HCT116 (cell line): ENCODE results near the gene DNAJB8. TPM values are rescaled to one million over a fixed set of nuclear protein-coding genes. Genes with fewer than 3 reads are reported as not detected.

Experiments
- ATAC-seq: fragments of 200-7000 bp; cut with Tn5 transposase; 2 replicates; pipeline ENCODE4 v1.9.1; 2020; ENCODE audit warnings: mild to moderate bottlenecking, moderate library complexity
- BruUV-seq: library from RNA; stranded (reverse); fragments of 400-500 nt; replicated peaks from 2 replicates; lab custom pipeline; 2021; lab: Mats Ljungman, UMichigan
- CTCF ChIA-PET: fragments of 300-600 bp; sonication (Branson Sonifier 250); formaldehyde crosslinking; loops from one replicate; lab custom pipeline; 2021; ENCODE audit warnings: antibody characterized with exemption; lab: Charles Lee
- POLR2A ChIA-PET: fragments of 300-600, 350-600 bp; sonication (Branson Sonifier 250); formaldehyde crosslinking; loops from one replicate; lab custom pipeline; 2021; ENCODE audit warnings: antibody characterized with exemption; lab: Charles Lee
- RAD21 ChIA-PET, 2 experiments: fragments of 300-600 bp; sonication (Branson Sonifier 250); formaldehyde crosslinking; loops; one replicate each; lab custom pipeline; 2023; ENCODE audit warnings: low total read pairs in 2 of 2; ENCODE audit not compliant: uncharacterized antibody in 2 of 2, unreplicated experiment in 2 of 2, low non-redundant PET in 1 of 2; lab: Charles Lee
- DNase-seq: peaks from one replicate; pipeline ENCODE4 v3.0.0-alpha.2; 2010; ENCODE audit warnings: low read depth, low spot score
- H2AFZ ChIP-seq: fragments of 200-600 bp; shearing (Covaris generic), sonication (generic); 2 replicates; pipeline ENCODE4 v1.6.1; 2017; ENCODE audit warnings: low read depth, mixed run types, mixed read lengths, antibody characterized with exemption, low read length; ENCODE audit not compliant: poor library complexity, severe bottlenecking
- H3K27ac ChIP-seq: 2 replicates; pipeline ENCODE4 v1.5.1; 2012; ENCODE audit warnings: low read depth, low read length
- H3K27me3 ChIP-seq: fragments of 200-600 bp; sonication (generic); 2 replicates; pipeline ENCODE4 v1.6.1; 2016; ENCODE audit warnings: mixed run types, low read length, mixed read lengths; ENCODE audit not compliant: insufficient read depth
- H3K36me3 ChIP-seq, 2 experiments: fragments of 200-500 bp in 1 of 2; fragments of 200-600 bp in 1 of 2; sonication (Bioruptor generic) in 1 of 2; sonication (generic) in 1 of 2; 2 replicates each; pipeline versions ENCODE4 v1.5.1 to v1.6.1; 2014 to 2016; ENCODE audit warnings: low read length in 2 of 2, inconsistent platforms in 1 of 2, mixed read lengths in 1 of 2, mixed run types in 1 of 2; ENCODE audit not compliant: insufficient read depth in 2 of 2, control insufficient read depth in 1 of 2
- H3K4me1 ChIP-seq, 2 experiments: fragments of 200-600 bp in 1 of 2; sonication (generic) in 1 of 2; 2 replicates each; pipeline versions ENCODE4 v1.5.1 to v1.6.1; 2012 to 2017; ENCODE audit warnings: low read length in 2 of 2, inconsistent platforms in 1 of 2, mild to moderate bottlenecking in 1 of 2, mixed read lengths in 1 of 2, mixed run types in 1 of 2, moderate library complexity in 1 of 2; ENCODE audit not compliant: insufficient read depth in 2 of 2, control insufficient read depth in 1 of 2
- H3K4me2 ChIP-seq: fragments of 200-600 bp; sonication (generic); 2 replicates; pipeline ENCODE4 v1.6.1; 2017; ENCODE audit warnings: mixed run types, low read length, mixed read lengths
- H3K4me3 ChIP-seq, 2 experiments: fragments of 200-600 bp in 1 of 2; sonication (generic) in 1 of 2; replicated peaks in 1 of 2; 2 replicates each; pipeline ENCODE4 v1.5.1; 2011 to 2016; ENCODE audit warnings: low read length in 2 of 2, control low read depth in 1 of 2, low read depth in 1 of 2, mild to moderate bottlenecking in 1 of 2, mixed read lengths in 1 of 2, mixed run types in 1 of 2
- H3K79me2 ChIP-seq: fragments of 200-600 bp; sonication (generic); 2 replicates; pipeline ENCODE4 v1.6.1; 2017; ENCODE audit warnings: mild to moderate bottlenecking, mixed run types, low read length, moderate library complexity, mixed read lengths; ENCODE audit not compliant: insufficient read depth
- H3K9ac ChIP-seq: fragments of 200-600 bp; sonication (generic); 2 replicates; pipeline ENCODE4 v1.6.1; 2016; ENCODE audit warnings: low read length, mixed read lengths
- H3K9me2 ChIP-seq: fragments of 200-600 bp; sonication (generic), shearing (Covaris generic); 2 replicates; pipeline ENCODE4 v1.6.1; 2017; ENCODE audit warnings: mixed run types, mild to moderate bottlenecking, moderate library complexity; ENCODE audit not compliant: insufficient read depth
- H3K9me3 ChIP-seq, 2 experiments: fragments of 200-500 bp in 1 of 2; fragments of 200-600 bp in 1 of 2; sonication (Bioruptor generic) in 1 of 2; sonication (generic) in 1 of 2; 2 replicates each; pipeline ENCODE4 v1.6.1; 2014 to 2017; ENCODE audit warnings: low read length in 2 of 2, mixed read lengths in 2 of 2, inconsistent platforms in 1 of 2, low read depth in 1 of 2, mild to moderate bottlenecking in 1 of 2, mixed run types in 1 of 2, moderate library complexity in 1 of 2; ENCODE audit not compliant: control insufficient read depth in 1 of 2, insufficient read depth in 1 of 2
- H4K20me1 ChIP-seq: fragments of 200-600 bp; sonication (generic), shearing (Covaris generic); 2 replicates; pipeline ENCODE4 v1.6.1; 2017; ENCODE audit warnings: mixed run types, mild to moderate bottlenecking, moderate library complexity; ENCODE audit not compliant: insufficient read depth
- CBX3 ChIP-seq: IDR thresholded peaks from 2 replicates; pipeline ENCODE4 v1.6.1; 2012; ENCODE audit warnings: low read depth
- CEBPB ChIP-seq: IDR thresholded peaks from 2 replicates; pipeline ENCODE4 v1.6.1; 2012; ENCODE audit warnings: low read depth
- ELF1 ChIP-seq: IDR thresholded peaks from 2 replicates; pipeline ENCODE4 v1.6.1; 2012; ENCODE audit warnings: low read depth, borderline replicate concordance
- EZH2phosphoT487 ChIP-seq: fragments of 200-600 bp; IDR thresholded peaks from 2 replicates; pipeline ENCODE4 v1.6.1; 2018; ENCODE audit warnings: antibody characterized with exemption, borderline replicate concordance
- FOSL1 ChIP-seq: IDR thresholded peaks from 2 replicates; pipeline ENCODE4 v1.6.1; 2012; ENCODE audit warnings: low read depth
- JUND ChIP-seq: IDR thresholded peaks from 2 replicates; pipeline ENCODE4 v1.6.1; 2012
- POLR2A ChIP-seq: IDR thresholded peaks from 2 replicates; pipeline ENCODE4 v1.7.0; 2011; ENCODE audit warnings: borderline replicate concordance; ENCODE audit not compliant: insufficient read depth, insufficient read length; ENCODE audit errors: extremely low read depth
- POLR2AphosphoS5 ChIP-seq: IDR thresholded peaks from 2 replicates; pipeline ENCODE4 v1.6.1; 2011; ENCODE audit warnings: mild to moderate bottlenecking, low read depth, low read length, moderate library complexity
- SIN3A ChIP-seq: IDR thresholded peaks from 2 replicates; pipeline ENCODE4 v1.6.1; 2012; ENCODE audit warnings: low read depth
- SRF ChIP-seq: IDR thresholded peaks from 2 replicates; pipeline ENCODE4 v1.6.1; 2012; ENCODE audit warnings: low read depth
- ZNF274 ChIP-seq: fragments of 200-500 bp; sonication (Bioruptor generic); IDR thresholded peaks from 2 replicates; pipeline ENCODE4 v1.6.1; 2014; ENCODE audit warnings: mild to moderate bottlenecking, low read depth, low read length, inconsistent platforms
- intact Hi-C: fragments of 100-400 bp; cut with micrococcal nuclease; formaldehyde crosslinking; loops from 2 replicates; pipeline ENCODE4 v1.10.0; 2022
- total RNA-seq: library from RNA; stranded (reverse); gene quantifications from one replicate; pipeline ENCODE4 v1.2.1, GENCODE V29; 2021; ENCODE audit not compliant: unreplicated experiment
- TF ChIP-seq, protein P1 (sequence below), 3 experiments: fragments of 200-600 bp in 1 of 3; sonication (generic) in 1 of 3; IDR thresholded peaks in 2 of 3; conservative IDR thresholded peaks in 1 of 3; 2 replicates each; pipeline ENCODE4 v1.5.1; 2012 to 2017; ENCODE audit warnings: low read depth in 2 of 3, low read length in 2 of 3, antibody characterized with exemption in 1 of 3, borderline replicate concordance in 1 of 3, control low read depth in 1 of 3, mild to moderate bottlenecking in 1 of 3, mixed read lengths in 1 of 3, mixed run types in 1 of 3, moderate library complexity in 1 of 3; ENCODE audit not compliant: insufficient read depth in 1 of 3
- TF ChIP-seq, protein P2 (sequence below): IDR thresholded peaks from 2 replicates; pipeline ENCODE4 v1.6.1; 2012

DNAJB8 gene
- total RNA-seq, 1 experiment from 2014 or later = not detected

DNA sequence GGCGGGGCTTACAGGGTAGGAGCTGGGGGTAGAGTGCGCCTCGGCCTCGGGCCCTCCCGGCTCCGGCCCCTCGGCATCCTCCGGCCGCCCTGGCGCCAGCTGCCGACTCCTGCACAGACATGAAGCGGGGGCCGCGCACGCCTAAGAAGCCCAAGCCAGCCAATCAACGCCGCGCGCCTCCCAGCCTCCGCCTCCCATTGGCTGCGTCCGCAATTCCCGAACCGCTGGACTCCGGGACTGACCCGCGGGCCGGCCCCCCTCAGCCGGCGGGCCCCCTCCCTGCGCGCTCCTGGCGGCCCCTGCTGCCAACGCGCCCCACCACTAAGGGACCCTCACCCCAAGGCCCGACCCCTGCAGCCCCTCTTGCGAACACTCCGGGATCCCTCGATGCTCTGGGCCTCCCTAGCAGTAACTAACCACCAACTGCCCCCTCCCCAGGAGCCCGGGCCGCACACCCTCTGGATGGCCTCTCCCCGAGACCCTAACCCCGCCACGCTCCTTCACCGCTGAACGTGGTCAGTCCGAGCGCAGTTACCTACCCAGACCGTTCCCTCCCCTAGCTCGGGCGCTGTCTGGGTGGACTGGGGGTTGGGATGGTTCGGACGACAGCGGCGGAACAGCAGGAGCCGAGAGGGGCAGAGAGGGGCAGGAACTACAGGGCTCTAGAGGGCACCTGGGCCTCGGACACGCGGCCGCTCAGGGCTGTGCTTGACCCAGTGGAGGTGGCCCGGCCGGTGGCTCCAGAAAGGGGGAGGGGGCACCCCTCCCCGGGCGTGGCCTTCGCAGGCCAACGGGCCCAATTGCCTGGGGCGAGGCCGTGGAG is 21.3 kb upstream of the DNAJB8 start (continued):
- peak; percentile 46 for TF ChIP-seq POLR2A
- TF ChIP-seq, all 23 proteins: peak for 5

DNA sequence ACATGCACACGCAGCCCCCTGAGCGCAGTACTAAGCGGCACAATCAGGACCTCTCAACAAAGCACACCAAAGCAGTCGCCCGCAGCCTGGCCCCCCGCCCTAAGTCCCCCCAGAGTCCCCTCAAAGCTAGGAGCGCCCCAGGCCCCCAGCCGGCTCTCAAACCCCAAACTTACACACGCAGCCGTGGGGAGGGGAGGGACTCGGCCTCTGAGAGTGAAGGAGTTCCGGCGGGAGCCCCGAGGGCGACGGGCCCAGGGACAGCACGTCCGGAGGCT is 20.8 kb upstream of the DNAJB8 start:
- DNase-seq (no peak), ATAC-seq (no peak)
- Histone ChIP-seq H3K36me3 (peaks cover 0 to 14% of the 10 kb centered on the region in 2 experiments; a peak in 3 of 4 replicates), H3K9ac (peak overlapping the region; percentile 82), H3K9me3 (no peaks in the 10 kb centered on the region), H3K27ac (peak overlapping the region; percentile 82), H3K9me2 (no peaks in the 10 kb centered on the region), H4K20me1 (no peaks in the 10 kb centered on the region), H3K4me3 (peak overlapping the region; percentile 75 to 76), H3K27me3 (no peaks in the 10 kb centered on the region), H3K79me2 (peaks cover 40% of the 10 kb centered on the region; the same call in 1 of the 2 replicates), H3K4me1 (peaks cover 7 to 27% of the 10 kb centered on the region in 2 experiments), H2AFZ (no peak overlapping the region), H3K4me2 (peak overlapping the region; percentile 100)
- RAD21 ChIA-PET = no interaction called here
- intact Hi-C loops = loop anchor here (5.0 kb wide), 1 partner anchor 70 kb away; no protein-coding TSS in a partner anchor
- POLR2A ChIA-PET = no interaction called here
- CTCF ChIA-PET = no interaction called here
- no TSS peak for BruUV-seq
- TF ChIP-seq JUND = no peak
- no peak for TF ChIP-seq CEBPB
- no peak for TF ChIP-seq SIN3A

- RAD21 ChIA-PET = no interaction called here
- no peaks in the 10 kb centered on the region for H4K20me1 ChIP-seq
- peak overlapping the region; percentile 100 for H3K4me2 ChIP-seq
- CTCF ChIA-PET = no interaction called here
- POLR2A ChIA-PET = no interaction called here
- H3K9ac ChIP-seq = peak overlapping the region; percentile 82
- H2AFZ ChIP-seq = no peak overlapping the region
- no peak for TF ChIP-seq FOSL1
- TF ChIP-seq ZNF274 = no peak
- TF ChIP-seq EZH2phosphoT487 = no peak
- TF ChIP-seq CBX3 = no peak
- no peak for TF ChIP-seq POLR2A
- TF ChIP-seq ELF1 = no peak
- no peak for TF ChIP-seq SIN3A
- TF ChIP-seq, protein P1, sequence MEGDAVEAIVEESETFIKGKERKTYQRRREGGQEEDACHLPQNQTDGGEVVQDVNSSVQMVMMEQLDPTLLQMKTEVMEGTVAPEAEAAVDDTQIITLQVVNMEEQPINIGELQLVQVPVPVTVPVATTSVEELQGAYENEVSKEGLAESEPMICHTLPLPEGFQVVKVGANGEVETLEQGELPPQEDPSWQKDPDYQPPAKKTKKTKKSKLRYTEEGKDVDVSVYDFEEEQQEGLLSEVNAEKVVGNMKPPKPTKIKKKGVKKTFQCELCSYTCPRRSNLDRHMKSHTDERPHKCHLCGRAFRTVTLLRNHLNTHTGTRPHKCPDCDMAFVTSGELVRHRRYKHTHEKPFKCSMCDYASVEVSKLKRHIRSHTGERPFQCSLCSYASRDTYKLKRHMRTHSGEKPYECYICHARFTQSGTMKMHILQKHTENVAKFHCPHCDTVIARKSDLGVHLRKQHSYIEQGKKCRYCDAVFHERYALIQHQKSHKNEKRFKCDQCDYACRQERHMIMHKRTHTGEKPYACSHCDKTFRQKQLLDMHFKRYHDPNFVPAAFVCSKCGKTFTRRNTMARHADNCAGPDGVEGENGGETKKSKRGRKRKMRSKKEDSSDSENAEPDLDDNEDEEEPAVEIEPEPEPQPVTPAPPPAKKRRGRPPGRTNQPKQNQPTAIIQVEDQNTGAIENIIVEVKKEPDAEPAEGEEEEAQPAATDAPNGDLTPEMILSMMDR (IDR thresholded peaks at IDR 0.05 in 2 of 3, conservative IDR thresholded peaks at IDR 0.05 in 1 of 3; ENCODE audit: borderline replicate concordance in 1 of 3, insufficient read depth in 1 of 3, low read depth in 2 of 3, low read length in 2 of 3) = no peak
- TF ChIP-seq, protein P2, sequence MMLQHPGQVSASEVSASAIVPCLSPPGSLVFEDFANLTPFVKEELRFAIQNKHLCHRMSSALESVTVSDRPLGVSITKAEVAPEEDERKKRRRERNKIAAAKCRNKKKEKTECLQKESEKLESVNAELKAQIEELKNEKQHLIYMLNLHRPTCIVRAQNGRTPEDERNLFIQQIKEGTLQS = no peak
- no peak for TF ChIP-seq JUND
- TF ChIP-seq SRF = no peak
- TF ChIP-seq POLR2AphosphoS5 = no peak; the same call in 1 of the 2 replicates
- peaks cover 7 to 27% of the 10 kb centered on the region in 2 experiments for H3K4me1 ChIP-seq
- no peaks in the 10 kb centered on the region for H3K9me2 ChIP-seq
- H3K36me3 ChIP-seq = peaks cover 0 to 15% of the 10 kb centered on the region in 2 experiments; a peak in 3 of 4 replicates
- TSS peak; percentile 72 for BruUV-seq
- no peaks in the 10 kb centered on the region for H3K27me3 ChIP-seq
- H3K9me3 ChIP-seq = no peaks in the 10 kb centered on the region
- peak overlapping the region; percentile 82 for H3K27ac ChIP-seq
- H3K4me3 ChIP-seq = peak overlapping the region; percentile 75 to 76
- H3K79me2 ChIP-seq = peaks cover 39% of the 10 kb centered on the region; the same call in 1 of the 2 replicates
- intact Hi-C loops = loop anchor here (5.0 kb wide), 1 partner anchor 70 kb away; no protein-coding TSS in a partner anchor
- ATAC-seq = no peak
- DNase-seq = no peak
Observed at GRCh38 chr3:128486681-128487537, 20.2 kb upstream of the DNAJB8 start.
